Sigmoid colon (tissue), 7 donors: ENCODE results near the gene LCOR. TPM values are rescaled to one million over a fixed set of nuclear protein-coding genes. Genes with fewer than 3 reads are reported as not detected.

Experiments used
- DNase-seq: peaks from one replicate; pipeline ENCODE4 v3.0.0-alpha.2; 2019
- H3K27ac ChIP-seq, 4 donors: fragments of 200-600 bp; sonication (generic); one replicate each; pipeline ENCODE4 v1.5.1; 2016 to 2019; ENCODE audit warnings: mild to moderate bottlenecking in 1 of 4
- H3K27me3 ChIP-seq, 3 donors: fragments of 200-600 bp; sonication (generic); one replicate each; pipeline ENCODE4 v1.5.1; 2019; ENCODE audit warnings: mild to moderate bottlenecking in 1 of 3
- H3K36me3 ChIP-seq, 4 donors: fragments of 200-600 bp; sonication (generic); one replicate each; pipeline ENCODE4 v1.5.1; 2016 to 2019
- H3K4me1 ChIP-seq, 4 donors: fragments of 200-600 bp; sonication (generic); one replicate each; pipeline ENCODE4 v1.5.1; 2017 to 2019
- H3K4me3 ChIP-seq, 4 donors: fragments of 200-600 bp; sonication (generic); one replicate each; pipeline ENCODE4 v1.5.1; 2017 to 2019; ENCODE audit warnings: mild to moderate bottlenecking in 2 of 4, moderate library complexity in 1 of 4
- H3K9me3 ChIP-seq, 4 donors: fragments of 200-600 bp in 3 of 4; sonication (generic) in 3 of 4; one replicate each; pipeline versions ENCODE4 v1.5.1 to v1.6.1; 2013 to 2019
- EP300 ChIP-seq, 4 donors: sonication (generic); formaldehyde crosslinking; IDR thresholded peaks; one replicate each; pipeline ENCODE4 v1.6.1; 2017; ENCODE audit warnings: antibody characterized with exemption in 4 of 4
- POLR2A ChIP-seq, 2 donors: fragments of 450-650 bp; IDR thresholded peaks; one replicate each; pipeline ENCODE4 v1.6.1; 2016; ENCODE audit warnings: antibody characterized with exemption in 2 of 2, mild to moderate bottlenecking in 2 of 2, moderate library complexity in 2 of 2
- POLR2AphosphoS5 ChIP-seq, 4 donors: sonication (generic); formaldehyde crosslinking; IDR thresholded peaks; one replicate each; pipeline ENCODE4 v1.6.1; 2017; ENCODE audit warnings: antibody characterized with exemption in 4 of 4
- WGBS, 2 donors: extraction: QIAGEN DNeasy Blood & Tissue Kit; methylation state at CpG; one replicate each; pipeline ENCODE4 v1.1.7; 2013; 5-methylcytosine and 5-hydroxymethylcytosine counted together
- intact Hi-C: fragments of 100-400 bp; cut with DNase I; formaldehyde crosslinking; loops from one replicate; pipeline ENCODE4 v1.15.1; 2023
- polyA plus RNA-seq, 3 donors: library from polyadenylated mRNA; stranded (reverse); fragments of 200-250 nt; gene quantifications; one replicate each; pipeline ENCODE4 v1.2.3, GENCODE V29; 2013
- total RNA-seq, 4 donors: library from RNA; depleted of rRNA; stranded (reverse); fragments of >200 nt; gene quantifications; one replicate each; pipeline ENCODE4 v1.1.0, GENCODE V29; 2016
- TF ChIP-seq, protein P1 (sequence below), 4 experiments: fragments of 450-650 bp in 3 of 4; fragments of 200-600 bp in 1 of 4; IDR thresholded peaks; one replicate each; pipeline ENCODE4 v1.5.1; 2016 to 2019; ENCODE audit warnings: antibody characterized with exemption in 4 of 4, mild to moderate bottlenecking in 3 of 4, moderate library complexity in 2 of 4
- donor health status: healthy with polysubstance abuse.
- donor health status: Bipolar disorder and iron deficiency.
- donor health status: healthy.

The LCOR gene
- total and polyA plus RNA-seq, 7 donors, result 8.4 to 270 (median 19.6) TPM

GRCh38 chr10:96992721-96993120, 160.6 kb downstream of the LCOR start:
- no peak overlapping the region for H3K27ac ChIP-seq
- TF ChIP-seq EP300 (IDR thresholded peaks at IDR 0.05) (no peak), POLR2A (IDR thresholded peaks at IDR 0.05) (no peak), POLR2AphosphoS5 (IDR thresholded peaks at IDR 0.05) (no peak)
- TF ChIP-seq, protein P1, sequence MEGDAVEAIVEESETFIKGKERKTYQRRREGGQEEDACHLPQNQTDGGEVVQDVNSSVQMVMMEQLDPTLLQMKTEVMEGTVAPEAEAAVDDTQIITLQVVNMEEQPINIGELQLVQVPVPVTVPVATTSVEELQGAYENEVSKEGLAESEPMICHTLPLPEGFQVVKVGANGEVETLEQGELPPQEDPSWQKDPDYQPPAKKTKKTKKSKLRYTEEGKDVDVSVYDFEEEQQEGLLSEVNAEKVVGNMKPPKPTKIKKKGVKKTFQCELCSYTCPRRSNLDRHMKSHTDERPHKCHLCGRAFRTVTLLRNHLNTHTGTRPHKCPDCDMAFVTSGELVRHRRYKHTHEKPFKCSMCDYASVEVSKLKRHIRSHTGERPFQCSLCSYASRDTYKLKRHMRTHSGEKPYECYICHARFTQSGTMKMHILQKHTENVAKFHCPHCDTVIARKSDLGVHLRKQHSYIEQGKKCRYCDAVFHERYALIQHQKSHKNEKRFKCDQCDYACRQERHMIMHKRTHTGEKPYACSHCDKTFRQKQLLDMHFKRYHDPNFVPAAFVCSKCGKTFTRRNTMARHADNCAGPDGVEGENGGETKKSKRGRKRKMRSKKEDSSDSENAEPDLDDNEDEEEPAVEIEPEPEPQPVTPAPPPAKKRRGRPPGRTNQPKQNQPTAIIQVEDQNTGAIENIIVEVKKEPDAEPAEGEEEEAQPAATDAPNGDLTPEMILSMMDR (IDR thresholded peaks at IDR 0.05), result no peak
- H3K4me1 ChIP-seq, result peaks cover 0 to 51% (median 20%) of the 10 kb centered on the region in 4 donors
- intact Hi-C loops, result no loop called here
- no peak for DNase-seq
- H3K36me3 ChIP-seq, result no peaks in the 10 kb centered on the region
- H3K4me3 ChIP-seq, result no peak overlapping the region
- no peaks in the 10 kb centered on the region for H3K9me3 ChIP-seq
- no peaks in the 10 kb centered on the region for H3K27me3 ChIP-seq
- WGBS, 2 donors, result 64 to 72% methylated on average over 1 of the region's 1 CpG

- H3K4me1 ChIP-seq, result peaks cover 0 to 31% (median 12%) of the 10 kb centered on the region in 4 donors
Measured at GRCh38 chr10:96995851-96996250, 163.8 kb downstream of the LCOR start.

GRCh38 chr10:96996275-96996965, 164.3 kb downstream of the LCOR start:
- Histone ChIP-seq H3K4me1 (peaks cover 0 to 25% (median 8%) of the 10 kb centered on the region in 4 donors), H3K9me3 (no peaks in the 10 kb centered on the region), H3K4me3 (no peak overlapping the region), H3K27ac (peak overlapping the region in 1 of 4 donors; percentile 15), H3K27me3 (no peaks in the 10 kb centered on the region), H3K36me3 (no peaks in the 10 kb centered on the region)
- intact Hi-C loops, result no loop called here
- DNase-seq, result no peak
- 91 to 93% methylated on average over 6 of the region's 6 CpGs for WGBS, 2 donors
- no peak for TF ChIP-seq POLR2AphosphoS5 (IDR thresholded peaks at IDR 0.05)
- no peak for TF ChIP-seq EP300 (IDR thresholded peaks at IDR 0.05)
- TF ChIP-seq, protein P1 (IDR thresholded peaks at IDR 0.05), result no peak
- TF ChIP-seq POLR2A (IDR thresholded peaks at IDR 0.05), result no peak

More at GRCh38 chr10:96995851-96996250, 163.8 kb downstream of the LCOR start:
- H3K27ac ChIP-seq, result peak overlapping the region in 1 of 4 donors; percentile 15
- H3K4me3 ChIP-seq, result no peak overlapping the region
- H3K9me3 ChIP-seq, result no peaks in the 10 kb centered on the region
- intact Hi-C loops, result no loop called here
- TF ChIP-seq EP300 (IDR thresholded peaks at IDR 0.05), result no peak
- no peak for TF ChIP-seq POLR2AphosphoS5 (IDR thresholded peaks at IDR 0.05)
- TF ChIP-seq POLR2A (IDR thresholded peaks at IDR 0.05), result no peak
- TF ChIP-seq, protein P1 (IDR thresholded peaks at IDR 0.05), result no peak
- H3K27me3 ChIP-seq, result no peaks in the 10 kb centered on the region
- WGBS, 2 donors, result 80 to 85% methylated on average over 4 of the region's 4 CpGs
- DNase-seq, result no peak
- no peaks in the 10 kb centered on the region for H3K36me3 ChIP-seq

- intact Hi-C loops, result no loop called here
- WGBS, 2 donors, result 86 to 90% methylated on average over 14 of the region's 14 CpGs
- Histone ChIP-seq H3K27me3 (no peaks in the 10 kb centered on the region), H3K4me3 (no peak overlapping the region), H3K36me3 (no peaks in the 10 kb centered on the region), H3K4me1 (peaks cover 0 to 21% (median 5%) of the 10 kb centered on the region in 4 donors), H3K27ac (no peak overlapping the region), H3K9me3 (no peaks in the 10 kb centered on the region)
- no peak for DNase-seq
- TF ChIP-seq, protein P1 (IDR thresholded peaks at IDR 0.05), result no peak
- no peak for TF ChIP-seq POLR2A (IDR thresholded peaks at IDR 0.05)
- TF ChIP-seq POLR2AphosphoS5 (IDR thresholded peaks at IDR 0.05), result no peak
- no peak for TF ChIP-seq EP300 (IDR thresholded peaks at IDR 0.05)
Measured at GRCh38 chr10:96998329-96998888, 166.3 kb downstream of the LCOR start.
